T-cell (primary cell): ENCODE data around the gene LINC00237. TPM values are rescaled to one million over a fixed set of nuclear protein-coding genes. Genes with fewer than 3 reads are reported as not detected.

Experiments used
- ATAC-seq, 4 experiments: fragments of 200-7000 bp in 3 of 4; fragments of 150-1000 bp in 1 of 4; cut with Tn5 transposase; replicated peaks in 1 of 4; 1 replicate in 3 of 4; 2 replicates in 1 of 4; pipeline ENCODE4 v1.10.0; 2021; ENCODE audit warnings: moderate library complexity in 3 of 4, mild to moderate bottlenecking in 2 of 4, moderate number of reproducible peaks in 1 of 4
- CTCF ChIA-PET, 2 donors: fragments of 300-600 bp; sonication (Branson Sonifier 250); formaldehyde crosslinking; loops; one replicate each; lab custom pipeline; 2022; ENCODE audit warnings: antibody characterized with exemption in 2 of 2; lab: Charles Lee
- POLR2A ChIA-PET, 2 donors: fragments of 300-600 bp; sonication (Branson Sonifier 250); formaldehyde crosslinking; loops; one replicate each; lab custom pipeline; 2022; ENCODE audit warnings: antibody characterized with exemption in 2 of 2; lab: Charles Lee
- DNase-seq, 35 experiments: peaks; one replicate each; pipeline versions ENCODE4 v3.0.0 to v3.0.0-alpha.2; 2013 to 2023
- H3K27ac ChIP-seq: one replicate; pipeline ENCODE4 v1.5.1; 2013; ENCODE audit warnings: low read length
- H3K27me3 ChIP-seq, 2 experiments: replicated peaks in 1 of 2; 1 replicate in 1 of 2; 2 replicates in 1 of 2; pipeline versions ENCODE4 v1.6.1 to v1.7.0; 2013; ENCODE audit warnings: low read length in 1 of 2, mixed read lengths in 1 of 2; ENCODE audit not compliant: control insufficient read depth in 2 of 2, insufficient read depth in 2 of 2; ENCODE audit errors: extremely low read depth in 1 of 2
- H3K36me3 ChIP-seq, 2 donors: 1 replicate in 1 of 2; 2 replicates in 1 of 2; pipeline versions ENCODE4 v1.6.1 to v1.7.0; 2013; ENCODE audit warnings: low read length in 1 of 2; ENCODE audit not compliant: control insufficient read depth in 2 of 2, insufficient read depth in 1 of 2; ENCODE audit errors: extremely low read depth in 1 of 2
- H3K4me1 ChIP-seq, 2 experiments: 1 replicate in 1 of 2; 2 replicates in 1 of 2; pipeline versions ENCODE4 v1.6.1 to v1.7.0; 2013; ENCODE audit warnings: low read length in 2 of 2, mixed read lengths in 1 of 2; ENCODE audit not compliant: insufficient read depth in 2 of 2, control insufficient read depth in 1 of 2; ENCODE audit errors: extremely low read depth in 1 of 2
- H3K4me3 ChIP-seq, 2 donors: 1 replicate in 1 of 2; 2 replicates in 1 of 2; pipeline versions ENCODE4 v1.5.1 to v1.7.0; 2013; ENCODE audit warnings: mild to moderate bottlenecking in 2 of 2, low read length in 1 of 2, moderate library complexity in 1 of 2; ENCODE audit not compliant: control insufficient read depth in 1 of 2; ENCODE audit errors: extremely low read depth in 1 of 2
- H3K9me3 ChIP-seq: 2 replicates; pipeline ENCODE4 v1.7.0; 2013
- H3K27ac Mint-ChIP-seq, 2 donors: one replicate each; pipeline ENCODE4 v1.8.0; 2020 to 2021; ENCODE audit warnings: mild to moderate bottlenecking in 2 of 2, mixed read lengths in 2 of 2
- H3K27me3 Mint-ChIP-seq, 2 donors: one replicate each; pipeline ENCODE4 v1.8.0; 2021 to 2022; ENCODE audit warnings: mixed read lengths in 2 of 2
- H3K36me3 Mint-ChIP-seq: one replicate; pipeline ENCODE4 v1.8.0; 2021; ENCODE audit warnings: mixed read lengths
- H3K4me1 Mint-ChIP-seq, 3 donors: one replicate each; pipeline ENCODE4 v1.8.0; 2020 to 2022; ENCODE audit warnings: mixed read lengths in 3 of 3, mild to moderate bottlenecking in 1 of 3
- H3K4me3 Mint-ChIP-seq, 3 donors: one replicate each; pipeline ENCODE4 v1.8.0; 2020 to 2022; ENCODE audit warnings: mild to moderate bottlenecking in 3 of 3, mixed read lengths in 3 of 3, moderate library complexity in 3 of 3
- H3K9me3 Mint-ChIP-seq, 3 donors: one replicate each; pipeline ENCODE4 v1.8.0; 2020 to 2022; ENCODE audit warnings: mixed read lengths in 3 of 3
- WGBS: methylation state at CpG from one replicate; pipeline ENCODE4 v1.1.5; 2013; ENCODE audit warnings: missing lambda C conversion rate; ENCODE audit not compliant: insufficient coverage; 5-methylcytosine and 5-hydroxymethylcytosine counted together
- total RNA-seq, 35 experiments: library from RNA in 6 of 35; stranded (reverse) in 6 of 35; fragments of 120-200 nt in 1 of 35; gene quantifications; one replicate each; pipeline versions ENCODE4 v1.2.1 to v1.2.4 and lab custom pipeline; 2013 to 2026

LINC00237 gene
- total RNA-seq, 5 donors from 2014 or later (not counting 1 experiment from before 2014, with no cell fraction given): not detected

GRCh38 chr20:21067255-21067654, 38.9 kb downstream of the LINC00237 start:
- CTCF ChIA-PET: no interaction called here
- Histone ChIP-seq H3K27ac (no peak overlapping the region), H3K36me3 (no peaks in the 10 kb centered on the region), H3K4me3 (no peak overlapping the region), H3K27me3 (peaks cover 2 to 7% of the 10 kb centered on the region in 2 experiments), H3K4me1 (no peaks in the 10 kb centered on the region), H3K9me3 (no peaks in the 10 kb centered on the region)
- POLR2A ChIA-PET: no interaction called here
- no peaks in the 10 kb centered on the region for H3K4me1 Mint-ChIP-seq
- H3K4me3 Mint-ChIP-seq: no peak overlapping the region
- ATAC-seq (no peak), DNase-seq (no peak)
- WGBS: no CpG with 5 or more reads among the region's 1 CpG
- H3K27ac Mint-ChIP-seq: no peak overlapping the region
- H3K9me3 Mint-ChIP-seq: peaks cover 0 to 5% (median 4%) of the 10 kb centered on the region in 3 donors
- H3K36me3 Mint-ChIP-seq: no peaks in the 10 kb centered on the region
- H3K27me3 Mint-ChIP-seq: peaks cover 20 to 31% of the 10 kb centered on the region in 2 donors

DNA sequence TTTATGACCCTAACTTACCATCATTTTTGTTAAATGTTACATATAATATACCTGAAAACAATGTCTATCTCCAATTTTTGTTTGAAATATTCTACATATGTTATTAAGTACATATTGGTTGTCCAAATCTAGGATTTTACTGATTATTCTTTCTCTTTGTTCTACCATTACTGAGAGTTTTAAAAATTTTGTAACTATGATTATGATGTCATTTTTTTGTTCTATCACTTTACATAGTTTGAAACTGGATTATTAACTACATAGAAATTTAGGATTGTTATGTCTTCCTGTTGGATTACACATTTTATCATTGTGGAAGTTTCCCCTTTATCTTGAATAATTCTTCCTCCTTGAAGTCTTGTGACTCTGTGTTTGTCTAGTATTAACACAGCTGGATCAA, 41.2 kb downstream of the LINC00237 start:
- Mint-ChIP-seq H3K27me3 (peaks cover 22 to 27% of the 10 kb centered on the region in 2 donors), H3K4me3 (no peak overlapping the region), H3K27ac (no peak overlapping the region), H3K36me3 (no peaks in the 10 kb centered on the region), H3K9me3 (peaks cover 4 to 5% (median 4%) of the 10 kb centered on the region in 3 donors), H3K4me1 (no peaks in the 10 kb centered on the region)
- Histone ChIP-seq H3K27ac (no peak overlapping the region), H3K4me1 (no peaks in the 10 kb centered on the region), H3K9me3 (no peaks in the 10 kb centered on the region), H3K36me3 (no peaks in the 10 kb centered on the region), H3K27me3 (peaks cover 2 to 14% of the 10 kb centered on the region in 2 experiments), H3K4me3 (no peak overlapping the region)
- DNase-seq: no peak
- ATAC-seq: no peak
- ChIA-PET POLR2A (interaction anchor here (0.6 kb wide), 2 partner anchors 30 to 423 kb away, joined by 3 read pairs; no protein-coding TSS in a partner anchor), CTCF (no interaction called here)

DNA sequence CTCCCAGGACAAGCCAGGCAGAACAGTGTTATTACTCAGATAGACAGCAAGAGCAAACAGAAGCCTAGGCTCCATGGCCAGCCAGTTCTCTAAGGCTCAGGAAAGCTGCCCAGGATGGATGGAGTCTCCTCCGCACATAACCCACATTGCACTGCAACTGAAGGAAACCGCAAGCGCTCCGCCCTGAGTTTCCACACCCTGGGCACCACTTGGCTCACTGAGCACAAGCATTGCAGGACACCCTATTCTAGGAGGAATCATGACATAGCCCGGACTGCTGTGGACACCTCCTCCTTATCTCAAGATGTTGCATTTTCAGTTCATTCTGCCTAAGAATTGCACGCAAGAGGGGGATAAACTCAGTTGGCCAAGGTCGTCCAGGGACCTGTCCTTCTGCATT, 42.9 kb downstream of the LINC00237 start:
- peaks cover 22 to 34% of the 10 kb centered on the region in 2 donors for H3K27me3 Mint-ChIP-seq
- Histone ChIP-seq H3K36me3 (no peaks in the 10 kb centered on the region), H3K27me3 (peaks cover under 1 to 12% of the 10 kb centered on the region in 2 experiments), H3K27ac (no peak overlapping the region), H3K4me1 (no peaks in the 10 kb centered on the region), H3K9me3 (no peaks in the 10 kb centered on the region), H3K4me3 (no peak overlapping the region)
- no peak overlapping the region for H3K4me3 Mint-ChIP-seq
- peaks cover 4 to 5% (median 4%) of the 10 kb centered on the region in 3 donors for H3K9me3 Mint-ChIP-seq
- H3K4me1 Mint-ChIP-seq: no peaks in the 10 kb centered on the region
- H3K36me3 Mint-ChIP-seq: no peaks in the 10 kb centered on the region
- no peak for DNase-seq
- H3K27ac Mint-ChIP-seq: no peak overlapping the region
- ChIA-PET CTCF (no interaction called here), POLR2A (no interaction called here)
- ATAC-seq: no peak
- WGBS: 100% methylated on average over 4 of the region's 7 CpGs

- Mint-ChIP-seq H3K4me3 (no peak overlapping the region), H3K27ac (no peak overlapping the region), H3K4me1 (no peaks in the 10 kb centered on the region), H3K27me3 (peaks cover 27 to 48% of the 10 kb centered on the region in 2 donors), H3K36me3 (no peaks in the 10 kb centered on the region), H3K9me3 (no peaks in the 10 kb centered on the region)
- H3K36me3 ChIP-seq: no peaks in the 10 kb centered on the region
- H3K9me3 ChIP-seq: no peaks in the 10 kb centered on the region
- no peak overlapping the region for H3K27ac ChIP-seq
- H3K27me3 ChIP-seq: peaks cover 3 to 20% of the 10 kb centered on the region in 2 experiments
- CTCF ChIA-PET: no interaction called here
- 24% methylated on average over 3 of the region's 10 CpGs for WGBS
- DNase-seq (no peak), ATAC-seq (no peak)
- no peaks in the 10 kb centered on the region for H3K4me1 ChIP-seq
- H3K4me3 ChIP-seq: no peak overlapping the region
- POLR2A ChIA-PET: no interaction called here
Measured at GRCh38 chr20:21053002-21053762, 53.0 kb downstream of the LINC00237 start.

DNA sequence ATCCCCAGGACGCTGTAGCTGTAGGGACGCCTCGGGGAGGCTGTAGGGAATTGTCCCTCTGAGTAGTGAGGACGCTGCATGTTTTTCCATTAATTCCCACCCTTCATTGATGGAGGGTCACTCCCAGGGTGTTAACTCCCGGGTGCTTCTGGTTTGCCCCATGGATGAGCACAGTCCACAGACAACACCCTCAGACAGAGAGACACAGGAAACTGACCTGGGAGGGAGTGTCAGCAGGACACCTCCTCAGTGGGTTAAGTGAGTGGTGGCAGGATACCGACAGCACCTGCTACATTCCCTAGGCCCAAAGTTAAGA, 53.5 kb downstream of the LINC00237 start:
- no peak overlapping the region for H3K27ac Mint-ChIP-seq
- POLR2A ChIA-PET: no interaction called here
- Histone ChIP-seq H3K4me3 (no peak overlapping the region), H3K27me3 (peaks cover 3 to 24% of the 10 kb centered on the region in 2 experiments), H3K9me3 (no peaks in the 10 kb centered on the region), H3K4me1 (no peaks in the 10 kb centered on the region), H3K36me3 (no peaks in the 10 kb centered on the region), H3K27ac (no peak overlapping the region)
- H3K36me3 Mint-ChIP-seq: no peaks in the 10 kb centered on the region
- H3K4me3 Mint-ChIP-seq: no peak overlapping the region
- peaks cover 21 to 48% of the 10 kb centered on the region in 2 donors for H3K27me3 Mint-ChIP-seq
- no peaks in the 10 kb centered on the region for H3K9me3 Mint-ChIP-seq
- no CpG with 5 or more reads among the region's 6 CpGs for WGBS
- H3K4me1 Mint-ChIP-seq: no peaks in the 10 kb centered on the region
- DNase-seq (no peak), ATAC-seq (no peak)
- CTCF ChIA-PET: no interaction called here

DNA sequence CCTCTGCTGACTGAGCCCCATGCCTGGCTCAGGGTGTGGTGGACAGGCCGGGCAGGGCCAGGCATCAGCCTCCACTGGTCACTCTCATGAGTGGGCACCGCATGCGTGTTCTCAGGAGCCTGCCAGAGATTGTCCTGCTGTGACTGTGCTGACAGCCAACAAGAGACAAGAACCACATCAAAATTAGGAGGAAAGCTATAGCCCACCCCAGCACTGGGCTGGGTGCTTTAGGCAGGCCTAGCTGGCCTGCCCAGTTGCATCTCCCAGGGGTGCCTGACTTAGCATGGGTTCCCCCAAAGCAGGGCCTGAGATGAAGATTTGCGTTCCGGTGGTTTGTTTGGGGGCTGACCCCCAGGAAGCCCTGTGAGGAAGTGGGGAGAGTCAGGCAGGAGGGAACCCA, 53.9 kb downstream of the LINC00237 start:
- no peaks in the 10 kb centered on the region for H3K36me3 ChIP-seq
- POLR2A ChIA-PET: no interaction called here
- no peak overlapping the region for H3K27ac Mint-ChIP-seq

More for the DNA sequence above, 53.9 kb downstream of the LINC00237 start:
- H3K4me3 ChIP-seq: no peak overlapping the region
- no peaks in the 10 kb centered on the region for H3K36me3 Mint-ChIP-seq
- peaks cover 21 to 46% of the 10 kb centered on the region in 2 donors for H3K27me3 Mint-ChIP-seq
- WGBS: 93% methylated on average over 2 of the region's 5 CpGs
- ATAC-seq: peak in 1 of 4 experiments; percentile 15
- H3K9me3 Mint-ChIP-seq: no peaks in the 10 kb centered on the region
- no peaks in the 10 kb centered on the region for H3K4me1 Mint-ChIP-seq
- H3K27me3 ChIP-seq: peaks cover 3 to 24% of the 10 kb centered on the region in 2 experiments
- no peak for DNase-seq
- no peaks in the 10 kb centered on the region for H3K4me1 ChIP-seq
- H3K9me3 ChIP-seq: no peaks in the 10 kb centered on the region
- H3K27ac ChIP-seq: no peak overlapping the region
- CTCF ChIA-PET: no interaction called here
- no peak overlapping the region for H3K4me3 Mint-ChIP-seq
